ENCODE data around the gene TRPM3.
"Not testable (repeated sequence)": the region's sequence is repeated elsewhere in the genome, so short reads cannot be mapped to it uniquely, and the experiment has no call there.

Gene TRPM3

DNA sequence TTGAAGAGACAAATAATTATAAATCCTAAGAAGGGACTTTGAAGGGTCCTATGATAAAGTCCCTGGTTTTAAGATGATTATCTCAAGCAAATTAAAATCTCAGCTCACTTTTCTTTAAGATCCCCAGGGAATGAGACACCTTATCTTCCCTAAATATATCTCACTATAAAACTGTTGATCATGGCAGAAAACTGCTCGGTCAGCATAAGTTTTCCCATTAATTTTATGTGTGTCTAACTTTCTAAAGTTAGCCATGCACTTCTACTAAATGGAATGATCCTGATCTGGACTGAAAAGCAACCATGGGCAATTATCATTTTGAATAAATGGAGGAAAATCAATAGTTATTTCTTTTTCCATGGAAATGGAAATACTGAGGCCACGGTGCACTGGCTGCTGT, 314.5 kb downstream of the TRPM3 start:
- no peak for DNase-seq

DNA sequence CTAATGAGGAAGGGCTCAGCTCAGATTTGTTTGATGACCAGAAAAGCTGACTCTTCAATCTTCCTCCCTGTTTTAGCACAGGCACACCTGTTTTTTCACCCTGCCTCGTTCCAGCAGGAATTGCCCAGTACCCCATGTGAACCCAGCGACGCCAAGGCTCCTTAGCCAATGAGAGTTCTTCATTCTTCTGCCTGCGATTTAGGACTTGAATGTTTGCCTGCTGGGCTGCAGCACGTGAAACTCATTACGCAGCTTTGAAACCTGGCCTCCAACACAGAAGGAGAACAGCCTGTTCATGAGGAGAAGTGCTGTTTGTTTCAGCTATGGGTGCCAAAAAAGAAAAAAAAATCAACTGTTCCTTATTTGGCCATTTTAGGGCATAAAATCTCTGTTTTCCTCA, 315.5 kb downstream of the TRPM3 start:
- DNase-seq = no peak

DNA sequence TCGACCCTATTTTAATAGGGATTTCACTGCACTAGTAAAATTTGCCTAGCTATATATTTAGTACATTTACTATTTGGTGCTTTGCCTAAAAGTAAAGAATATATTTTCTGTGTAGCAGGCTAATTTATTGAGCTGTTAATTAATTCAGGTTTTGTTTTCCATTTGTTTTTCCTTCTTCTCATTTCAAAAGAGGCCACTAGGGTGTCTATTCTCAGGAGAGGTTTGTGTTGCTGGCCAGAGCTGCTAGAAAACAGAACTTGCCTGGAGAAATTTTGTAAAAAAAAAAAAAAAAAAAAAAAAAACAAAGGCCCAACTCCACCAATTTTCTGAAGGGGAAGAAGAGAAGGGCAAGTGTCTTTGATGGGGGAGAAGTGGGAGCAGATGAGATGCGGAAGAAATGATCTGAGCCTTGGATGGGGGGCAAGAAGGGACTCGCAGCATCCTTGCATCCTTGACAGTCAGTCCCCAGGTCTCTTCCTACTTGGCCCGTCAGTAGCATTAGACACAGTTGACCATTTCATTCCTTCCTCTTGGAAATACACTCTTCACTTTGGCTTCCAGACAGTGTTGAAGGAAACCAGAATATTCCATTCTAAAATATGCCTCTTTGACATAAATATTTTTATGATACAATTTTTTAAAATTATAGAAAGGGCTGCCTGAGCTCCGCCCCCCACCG, 318.5 kb downstream of the TRPM3 start:
- no peak for DNase-seq

- no peak for DNase-seq
Observed at GRCh38 chr9:70802206-70802605, 319.2 kb downstream of the TRPM3 start.

DNA sequence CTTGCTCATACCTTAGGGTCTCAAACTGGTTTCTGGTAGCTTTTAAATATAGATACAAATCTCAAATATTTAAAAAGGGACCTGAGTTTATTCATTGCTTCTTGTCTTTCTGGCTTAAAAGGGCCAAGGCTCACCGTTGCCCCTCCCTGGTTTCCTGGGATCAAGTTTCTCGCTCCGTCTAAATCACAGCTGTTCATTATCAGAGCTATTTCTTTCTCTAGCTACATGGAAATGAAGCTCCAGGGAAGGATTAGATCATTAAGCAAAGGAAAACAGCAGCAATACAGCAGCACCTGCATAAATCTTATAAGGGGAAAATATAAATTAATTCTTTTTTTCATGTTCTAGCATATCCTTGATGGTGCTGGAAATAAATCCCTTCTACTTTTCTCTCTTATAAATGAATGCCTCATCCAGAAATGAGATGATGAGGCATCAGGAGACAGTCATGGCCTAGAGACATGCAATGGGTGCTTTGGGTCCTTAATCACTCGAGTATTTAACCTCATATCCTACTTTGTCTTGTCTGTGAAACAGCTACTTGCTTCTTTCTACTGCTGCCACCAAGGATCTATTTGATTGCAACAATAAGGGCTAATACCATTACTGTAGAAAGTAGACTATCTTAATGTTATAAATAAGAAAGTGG, 320.1 kb downstream of the TRPM3 start:
- no peak for DNase-seq

GRCh38 chr9:70798018-70798417, 323.4 kb downstream of the TRPM3 start:
- DNase-seq = no peak

DNA sequence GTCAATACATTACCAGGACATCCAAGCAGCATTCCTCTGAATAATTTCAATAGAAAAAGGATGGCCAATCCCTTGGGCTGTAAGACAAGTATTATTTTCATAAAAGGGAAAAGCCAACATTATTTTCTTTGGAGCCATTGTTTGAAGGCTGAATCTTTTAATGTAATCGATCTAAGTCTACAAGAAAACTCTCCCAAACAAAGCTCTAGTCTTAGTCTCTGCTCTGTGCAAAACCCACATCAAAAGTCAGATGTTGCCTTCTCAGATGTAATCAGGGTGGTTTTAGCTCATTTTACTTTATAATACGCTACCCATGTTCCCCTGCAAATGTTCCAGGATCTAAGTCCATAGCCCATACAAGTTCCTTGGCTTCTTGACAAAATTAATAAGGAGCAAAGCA, 325.6 kb downstream of the TRPM3 start:
- no peak for DNase-seq

- no peak for DNase-seq
Observed at GRCh38 chr9:70792796-70793195, 328.6 kb downstream of the TRPM3 start.

DNA sequence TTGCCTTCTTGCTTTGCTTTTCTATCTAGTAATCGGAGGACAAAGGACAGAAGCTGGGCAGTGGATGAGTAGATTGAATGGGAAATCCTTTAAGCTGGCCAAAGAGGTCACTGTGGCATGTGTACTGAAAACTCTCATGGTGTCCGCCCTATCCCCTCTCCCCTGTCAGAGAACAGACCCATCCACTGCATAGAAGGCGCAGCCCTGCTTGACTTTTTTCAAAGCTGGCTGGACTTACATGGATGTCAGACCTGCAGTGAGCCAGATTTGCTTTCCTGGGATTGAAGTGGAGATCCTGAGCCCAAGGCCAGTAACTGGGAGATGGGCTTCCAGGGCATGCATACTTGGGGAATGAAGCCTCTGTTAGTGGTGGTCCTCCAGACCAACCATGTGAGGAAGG, 329.5 kb downstream of the TRPM3 start:
- no peak for DNase-seq

DNA sequence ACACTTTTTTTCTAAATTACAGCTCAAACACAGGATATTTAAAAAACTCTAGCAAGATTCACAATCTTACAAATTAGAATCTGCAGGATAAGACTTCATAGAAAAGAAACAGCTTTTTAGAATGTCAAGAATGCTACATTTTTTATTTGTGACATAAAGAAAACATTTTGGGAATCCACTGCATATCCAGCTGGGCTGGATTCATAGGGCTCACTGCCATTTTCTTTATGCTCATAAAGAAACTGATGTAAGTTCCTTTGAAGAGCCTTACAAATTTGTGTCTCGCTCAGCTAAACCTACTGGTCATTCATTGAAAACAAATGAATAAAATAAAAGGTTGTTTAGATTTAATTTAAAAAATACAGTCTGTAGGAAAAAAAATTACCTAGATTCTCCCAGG, 332.3 kb downstream of the TRPM3 start:
- no peak for DNase-seq

GRCh38 chr9:70784456-70784855, 337.0 kb downstream of the TRPM3 start:
- DNase-seq = no peak

- no peak for DNase-seq
Observed at GRCh38 chr9:70778568-70778967, 342.9 kb downstream of the TRPM3 start.

DNA sequence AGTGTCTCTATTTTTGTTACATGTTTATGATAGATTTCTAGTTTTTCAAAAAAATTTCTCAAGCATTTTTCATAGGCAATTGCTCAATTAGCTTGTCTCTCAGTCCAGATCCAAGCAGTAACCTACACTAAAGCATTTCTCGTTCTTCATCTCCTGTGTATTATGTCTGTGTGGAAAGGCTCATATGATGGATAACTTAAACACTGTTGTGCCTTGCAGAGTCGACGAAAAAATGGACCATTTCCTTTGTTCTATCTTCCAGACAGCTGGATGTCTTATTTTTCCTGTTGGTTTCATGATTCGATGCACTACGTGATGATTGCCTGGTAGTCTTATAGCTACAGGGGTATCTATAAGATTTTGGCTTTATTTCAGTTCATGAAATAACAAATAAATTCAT, 347.8 kb downstream of the TRPM3 start:
- no peak for DNase-seq

- no peak for DNase-seq
Observed at GRCh38 chr9:70772601-70773000, 348.8 kb downstream of the TRPM3 start.

DNA sequence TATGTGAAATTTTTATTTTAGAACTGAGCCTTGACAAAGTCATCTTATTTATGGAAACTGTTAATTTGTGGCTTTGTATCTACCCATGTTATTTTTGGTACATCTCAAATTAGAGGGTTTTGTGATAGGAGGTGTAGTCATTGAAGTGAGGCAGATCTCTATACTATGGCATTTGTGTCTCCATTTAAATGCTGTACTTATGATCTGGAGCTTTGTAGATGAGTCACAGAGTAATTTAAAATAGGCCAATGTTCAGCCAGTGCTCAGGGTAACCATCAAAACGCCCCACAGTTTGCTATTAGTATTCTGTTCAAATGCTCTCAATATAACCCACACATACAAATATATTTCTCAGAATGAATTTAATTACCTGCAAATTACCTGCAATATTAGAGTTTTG, 355.5 kb downstream of the TRPM3 start:
- no peak for DNase-seq

GRCh38 chr9:70761139-70761670, 360.2 kb downstream of the TRPM3 start:
- DNase-seq = no peak

GRCh38 chr9:70760228-70760627, 361.2 kb downstream of the TRPM3 start:
- no peak for DNase-seq

DNA sequence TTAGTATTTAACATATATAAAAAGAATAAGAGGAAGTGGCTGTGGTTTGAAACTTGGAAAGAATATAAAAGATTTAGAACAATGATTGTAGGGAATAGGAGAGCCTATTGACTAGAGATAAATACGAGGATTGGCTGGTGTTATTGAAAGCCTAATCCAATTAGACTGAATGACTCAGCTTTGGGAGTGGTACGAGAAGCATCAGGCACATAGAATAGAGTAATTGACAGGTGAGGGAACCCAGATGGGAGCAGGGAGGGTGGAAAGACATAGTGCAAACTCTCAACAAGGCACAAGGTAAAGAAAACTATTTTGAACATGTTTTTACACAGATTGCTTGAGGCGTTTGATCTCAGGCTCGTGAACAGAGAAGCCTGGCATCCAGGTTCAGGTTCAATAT, 368.1 kb downstream of the TRPM3 start:
- no peak for DNase-seq

- DNase-seq = no peak
Observed at GRCh38 chr9:70749066-70749465, 372.4 kb downstream of the TRPM3 start.

GRCh38 chr9:70747261-70747718, 374.1 kb downstream of the TRPM3 start:
- no peak for DNase-seq

DNA sequence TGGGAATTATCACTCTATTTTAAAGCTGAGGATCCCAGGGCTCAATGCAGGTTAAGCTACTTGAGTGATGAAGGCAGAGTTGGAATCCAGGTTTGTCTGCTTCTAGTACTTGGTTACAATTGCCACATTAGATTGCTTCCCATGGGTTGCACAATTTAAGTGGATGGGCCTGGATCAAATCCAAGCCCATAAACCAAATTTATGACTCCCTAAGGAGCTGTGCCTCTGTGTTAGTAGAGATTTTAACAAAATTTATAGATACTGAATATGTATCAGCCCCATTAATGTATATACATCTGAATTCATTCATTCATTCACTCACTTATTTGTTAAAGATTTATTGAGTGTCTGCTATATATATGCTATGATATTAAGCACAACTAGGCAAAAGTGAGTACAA, 374.7 kb downstream of the TRPM3 start:
- DNase-seq = no peak

GRCh38 chr9:70746316-70746715, 375.1 kb downstream of the TRPM3 start:
- DNase-seq = no peak

DNA sequence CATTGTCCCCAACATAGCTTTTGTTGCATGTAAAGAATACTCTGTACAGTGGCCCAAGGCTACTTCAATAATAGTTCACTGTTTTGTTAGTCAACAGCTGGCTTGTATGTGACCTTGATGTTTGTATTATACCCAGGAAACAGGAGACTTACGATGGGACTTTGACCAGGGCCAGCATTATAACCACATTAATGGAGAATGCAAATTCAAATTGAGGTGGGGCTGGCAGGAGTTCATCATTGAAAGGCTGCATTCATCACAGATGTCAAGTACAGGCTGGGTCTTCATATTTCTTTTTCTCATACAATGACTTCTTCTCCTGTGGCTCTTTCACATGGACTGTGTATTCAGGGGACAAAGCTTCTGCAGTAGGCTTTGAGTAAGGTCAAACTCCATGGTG, 396.6 kb downstream of the TRPM3 start:
- DNase-seq = not testable (repeated sequence)

- DNase-seq = not testable (repeated sequence)
Observed at GRCh38 chr9:70724025-70724424, 397.4 kb downstream of the TRPM3 start.

- not testable (repeated sequence) for DNase-seq
Observed at GRCh38 chr9:70706797-70707196, 414.6 kb downstream of the TRPM3 start.
